OCI-LY3 (cell line): ENCODE results near the gene PGF.

Experiments
- H2AFZ ChIP-seq: fragments of 200-600, 300-600 bp; shearing (Covaris generic); 2 replicates; pipeline ENCODE4 v1.6.0; 2014; ENCODE audit warnings: antibody characterized with exemption, low read depth, low read length
- H3K27ac ChIP-seq: fragments of 200-600, 300-600 bp; sonication (generic); 2 replicates; pipeline ENCODE4 v1.5.1; 2014; ENCODE audit warnings: mild to moderate bottlenecking, low read length, moderate library complexity, mixed read lengths
- H3K27me3 ChIP-seq: fragments of 200-600, 300-600 bp; sonication (generic); 2 replicates; pipeline ENCODE4 v1.6.1; 2014; ENCODE audit warnings: low read depth, low read length, mixed read lengths
- H3K36me3 ChIP-seq: fragments of 200-600, 300-600 bp; sonication (generic); replicated peaks from 2 replicates; pipeline ENCODE3; 2014; ENCODE audit warnings: low read depth, low read length, mixed read lengths
- H3K4me1 ChIP-seq: fragments of 300-600, 200-600 bp; sonication (generic); 2 replicates; pipeline ENCODE4 v1.6.1; 2014; ENCODE audit warnings: low read length, mixed read lengths
- H3K4me2 ChIP-seq: fragments of 200-600, 300-600 bp; sonication (generic); 2 replicates; pipeline ENCODE4 v1.6.1; 2014; ENCODE audit warnings: low read length, mixed read lengths
- H3K4me3 ChIP-seq: fragments of 300-600, 200-600 bp; sonication (generic); 2 replicates; pipeline ENCODE4 v1.5.1; 2014; ENCODE audit warnings: antibody characterized with exemption, mild to moderate bottlenecking, low read length, moderate library complexity
- H3K79me2 ChIP-seq: fragments of 300-600, 200-600 bp; shearing (Covaris generic); 2 replicates; pipeline ENCODE4 v1.6.1; 2014; ENCODE audit warnings: mild to moderate bottlenecking, low read length, mixed read lengths
- H3K9ac ChIP-seq: fragments of 300-600, 200-600 bp; shearing (Covaris generic); 2 replicates; pipeline ENCODE4 v1.6.0; 2014; ENCODE audit warnings: mild to moderate bottlenecking, low read length, moderate library complexity
- H3K9me3 ChIP-seq: fragments of 200-600, 300-600 bp; shearing (Covaris generic); 2 replicates; pipeline ENCODE4 v1.6.1; 2014; ENCODE audit warnings: low read length, mixed read lengths; ENCODE audit not compliant: insufficient read depth
- H4K20me1 ChIP-seq: fragments of 200-600, 300-600 bp; sonication (generic); 2 replicates; pipeline ENCODE4 v1.6.1; 2016; ENCODE audit warnings: low read length, mixed read lengths; ENCODE audit not compliant: insufficient read depth
- CTCF ChIP-seq: fragments of 200-600, 300-600 bp; sonication (generic); IDR thresholded peaks from 2 replicates; pipeline ENCODE4 v1.5.1; 2014; ENCODE audit warnings: antibody characterized with exemption, low read length, low read depth
- EZH2phosphoT487 ChIP-seq: fragments of 200-600 bp; shearing (Covaris generic); IDR thresholded peaks from 2 replicates; pipeline ENCODE4 v1.6.1; 2018; ENCODE audit warnings: antibody characterized with exemption, mixed run types, low read depth

PGF gene

DNA sequence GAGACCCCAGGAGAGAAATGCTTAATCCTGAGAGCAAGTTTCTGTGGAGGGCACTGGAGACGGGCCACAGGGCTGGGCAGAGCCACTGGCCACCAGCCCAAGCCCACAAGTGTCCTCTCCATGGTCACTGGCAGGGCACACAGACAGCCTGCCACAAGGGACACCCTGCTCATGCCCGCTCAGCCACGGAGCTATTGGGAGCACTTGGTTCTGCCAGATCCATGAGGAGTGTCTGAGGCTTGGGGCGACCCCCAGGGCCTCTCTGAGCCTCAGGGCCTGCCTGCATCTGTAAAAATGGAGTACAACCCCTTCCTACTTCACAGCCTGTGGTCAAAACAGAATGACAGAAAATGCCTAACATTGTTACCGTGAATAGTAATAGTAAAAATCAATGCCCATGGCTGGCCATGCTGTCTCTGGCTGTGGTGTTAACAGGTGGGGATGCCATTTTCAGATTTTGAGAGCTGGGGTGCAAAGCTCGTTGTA, 3.2 kb downstream of the PGF start:
- Histone ChIP-seq H3K4me3 (no peak overlapping the region), H4K20me1 (no peaks in the 10 kb centered on the region), H2AFZ (no peak overlapping the region), H3K9me3 (no peaks in the 10 kb centered on the region), H3K27ac (no peak overlapping the region), H3K27me3 (no peaks in the 10 kb centered on the region), H3K36me3 (no peaks in the 10 kb centered on the region), H3K4me2 (no peak overlapping the region), H3K79me2 (no peaks in the 10 kb centered on the region), H3K4me1 (no peaks in the 10 kb centered on the region), H3K9ac (no peak overlapping the region)
- no peak for TF ChIP-seq CTCF
- no peak for TF ChIP-seq EZH2phosphoT487

GRCh38 chr14:74951443-74952179, 3.8 kb downstream of the PGF start:
- Histone ChIP-seq H4K20me1 (no peaks in the 10 kb centered on the region), H3K4me3 (no peak overlapping the region), H3K9me3 (no peaks in the 10 kb centered on the region), H3K27ac (no peak overlapping the region), H3K27me3 (no peaks in the 10 kb centered on the region), H3K79me2 (no peaks in the 10 kb centered on the region), H3K4me1 (peaks cover 5% of the 10 kb centered on the region), H2AFZ (no peak overlapping the region), H3K9ac (no peak overlapping the region), H3K4me2 (no peak overlapping the region), H3K36me3 (no peaks in the 10 kb centered on the region)
- TF ChIP-seq EZH2phosphoT487 (no peak), CTCF (no peak)

DNA sequence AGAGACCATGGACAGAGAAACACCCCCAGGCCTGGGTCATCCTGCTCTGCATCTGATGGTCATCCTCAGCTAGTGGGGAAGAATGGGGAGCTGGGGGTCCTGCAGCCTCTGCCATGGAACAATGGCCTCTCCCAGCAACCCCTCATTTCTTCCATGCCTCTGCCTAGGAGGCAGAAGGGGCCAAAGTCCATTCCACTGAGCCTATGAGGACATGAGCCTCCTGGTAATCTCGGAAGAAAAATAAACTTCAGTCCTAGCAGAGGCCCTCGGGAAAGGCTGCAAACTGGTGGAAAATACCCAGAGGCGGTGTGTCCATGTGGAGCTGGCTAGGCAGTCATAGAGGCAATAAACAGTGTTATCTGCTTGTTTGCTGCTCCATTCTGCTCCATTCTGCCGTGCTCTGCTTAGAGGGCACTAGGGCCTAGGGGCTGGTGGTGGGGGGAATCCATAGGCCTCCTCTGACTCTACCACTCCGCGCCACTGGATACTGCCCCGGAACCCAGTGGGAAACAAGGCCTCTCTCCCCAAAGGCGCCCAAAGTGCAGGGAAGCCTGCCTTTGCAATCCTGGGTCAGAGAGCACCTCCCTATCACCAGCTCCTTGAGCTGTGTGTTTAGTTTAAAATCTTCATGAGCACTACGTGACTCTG, 4.5 kb downstream of the PGF start:
- H3K9ac ChIP-seq: no peak overlapping the region
- no peaks in the 10 kb centered on the region for H4K20me1 ChIP-seq
- no peaks in the 10 kb centered on the region for H3K27me3 ChIP-seq
- no peak overlapping the region for H2AFZ ChIP-seq
- H3K9me3 ChIP-seq: no peaks in the 10 kb centered on the region
- TF ChIP-seq CTCF (no peak), EZH2phosphoT487 (no peak)
- no peak overlapping the region for H3K4me2 ChIP-seq
- H3K4me1 ChIP-seq: peaks cover 11% of the 10 kb centered on the region
- H3K36me3 ChIP-seq: no peaks in the 10 kb centered on the region
- H3K79me2 ChIP-seq: no peaks in the 10 kb centered on the region
- H3K4me3 ChIP-seq: no peak overlapping the region
- H3K27ac ChIP-seq: no peak overlapping the region

DNA sequence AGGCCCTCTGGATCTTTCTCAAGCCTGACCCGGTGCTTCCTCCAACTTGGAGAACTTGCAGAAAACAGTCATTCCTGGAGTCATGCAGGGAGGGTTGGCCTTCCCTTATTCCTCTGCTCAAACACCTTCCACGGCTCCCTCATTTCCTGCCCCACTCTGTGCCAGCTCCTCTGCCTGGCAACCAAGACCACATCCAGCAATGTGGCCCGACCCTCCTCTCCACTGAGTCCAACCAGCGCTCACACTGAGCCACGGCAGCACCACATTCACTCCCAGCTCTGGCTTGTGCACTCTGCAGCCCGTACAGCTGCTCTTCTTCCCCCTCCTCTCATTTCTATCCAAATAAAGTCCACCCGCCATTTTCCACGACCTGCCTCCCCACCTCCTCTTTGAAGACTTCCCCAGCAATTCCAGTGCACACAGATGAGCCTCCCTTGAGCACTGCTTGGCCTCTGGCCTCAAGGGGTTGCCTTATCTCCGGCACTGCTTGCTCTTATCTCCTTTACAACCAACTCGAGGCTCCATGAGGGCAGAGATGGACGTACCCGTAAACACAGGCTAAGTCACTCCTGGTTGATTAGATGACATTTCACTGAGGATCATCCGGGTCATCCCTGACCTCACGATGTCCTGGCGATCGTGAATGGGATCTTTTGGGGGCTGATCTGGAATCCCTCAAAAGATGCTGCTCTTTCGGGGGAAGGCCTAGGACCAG, 5.4 kb downstream of the PGF start:
- no peak overlapping the region for H3K9ac ChIP-seq
- H2AFZ ChIP-seq: no peak overlapping the region
- no peaks in the 10 kb centered on the region for H3K36me3 ChIP-seq
- no peaks in the 10 kb centered on the region for H4K20me1 ChIP-seq
- no peaks in the 10 kb centered on the region for H3K9me3 ChIP-seq
- H3K4me1 ChIP-seq: peaks cover 12% of the 10 kb centered on the region
- H3K4me2 ChIP-seq: no peak overlapping the region
- H3K79me2 ChIP-seq: no peaks in the 10 kb centered on the region
- no peaks in the 10 kb centered on the region for H3K27me3 ChIP-seq
- TF ChIP-seq CTCF (no peak), EZH2phosphoT487 (no peak)
- no peak overlapping the region for H3K27ac ChIP-seq
- no peak overlapping the region for H3K4me3 ChIP-seq
